Effector CD8-positive, alpha-beta T cell (primary cell): ENCODE measurements around the gene FOXA3.

Experiments
- DNase-seq: peaks from one replicate; lab custom pipeline; 2025; lab: John Stamatoyannopoulos, UW

The FOXA3 gene

GRCh38 chr19:45922281-45922680 lies 58.2 kb downstream of the FOXA3 start:
- DNase-seq = no peak
